ENCODE data around the gene RAD54L2. TPM values are rescaled to one million over a fixed set of nuclear protein-coding genes. Genes with fewer than 3 reads are reported as not detected.
"Not testable (repeated sequence)": the region's sequence is repeated elsewhere in the genome, so short reads cannot be mapped to it uniquely, and the experiment has no call there.

RAD54L2 gene, protein sequence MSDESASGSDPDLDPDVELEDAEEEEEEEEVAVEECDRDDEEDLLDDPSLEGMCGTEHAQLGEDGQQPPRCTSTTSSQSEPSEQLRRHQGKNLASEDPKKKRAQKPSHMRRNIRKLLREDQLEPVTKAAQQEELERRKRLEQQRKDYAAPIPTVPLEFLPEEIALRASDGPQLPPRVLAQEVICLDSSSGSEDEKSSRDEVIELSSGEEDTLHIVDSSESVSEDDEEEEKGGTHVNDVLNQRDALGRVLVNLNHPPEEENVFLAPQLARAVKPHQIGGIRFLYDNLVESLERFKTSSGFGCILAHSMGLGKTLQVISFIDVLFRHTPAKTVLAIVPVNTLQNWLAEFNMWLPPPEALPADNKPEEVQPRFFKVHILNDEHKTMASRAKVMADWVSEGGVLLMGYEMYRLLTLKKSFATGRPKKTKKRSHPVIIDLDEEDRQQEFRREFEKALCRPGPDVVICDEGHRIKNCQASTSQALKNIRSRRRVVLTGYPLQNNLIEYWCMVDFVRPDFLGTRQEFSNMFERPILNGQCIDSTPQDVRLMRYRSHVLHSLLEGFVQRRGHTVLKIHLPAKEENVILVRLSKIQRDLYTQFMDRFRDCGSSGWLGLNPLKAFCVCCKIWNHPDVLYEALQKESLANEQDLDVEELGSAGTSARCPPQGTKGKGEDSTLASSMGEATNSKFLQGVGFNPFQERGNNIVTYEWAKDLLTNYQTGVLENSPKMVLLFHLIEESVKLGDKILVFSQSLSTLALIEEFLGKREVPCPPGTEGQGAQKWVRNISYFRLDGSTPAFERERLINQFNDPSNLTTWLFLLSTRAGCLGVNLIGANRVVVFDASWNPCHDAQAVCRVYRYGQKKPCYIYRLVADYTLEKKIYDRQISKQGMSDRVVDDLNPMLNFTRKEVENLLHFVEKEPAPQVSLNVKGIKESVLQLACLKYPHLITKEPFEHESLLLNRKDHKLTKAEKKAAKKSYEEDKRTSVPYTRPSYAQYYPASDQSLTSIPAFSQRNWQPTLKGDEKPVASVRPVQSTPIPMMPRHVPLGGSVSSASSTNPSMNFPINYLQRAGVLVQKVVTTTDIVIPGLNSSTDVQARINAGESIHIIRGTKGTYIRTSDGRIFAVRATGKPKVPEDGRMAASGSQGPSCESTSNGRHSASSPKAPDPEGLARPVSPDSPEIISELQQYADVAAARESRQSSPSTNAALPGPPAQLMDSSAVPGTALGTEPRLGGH (N-terminal part only)
- 10.2 and 10.6 TPM in 2 replicates for total RNA-seq (2014; rRNA removed; shearing (Covaris generic))

DNA sequence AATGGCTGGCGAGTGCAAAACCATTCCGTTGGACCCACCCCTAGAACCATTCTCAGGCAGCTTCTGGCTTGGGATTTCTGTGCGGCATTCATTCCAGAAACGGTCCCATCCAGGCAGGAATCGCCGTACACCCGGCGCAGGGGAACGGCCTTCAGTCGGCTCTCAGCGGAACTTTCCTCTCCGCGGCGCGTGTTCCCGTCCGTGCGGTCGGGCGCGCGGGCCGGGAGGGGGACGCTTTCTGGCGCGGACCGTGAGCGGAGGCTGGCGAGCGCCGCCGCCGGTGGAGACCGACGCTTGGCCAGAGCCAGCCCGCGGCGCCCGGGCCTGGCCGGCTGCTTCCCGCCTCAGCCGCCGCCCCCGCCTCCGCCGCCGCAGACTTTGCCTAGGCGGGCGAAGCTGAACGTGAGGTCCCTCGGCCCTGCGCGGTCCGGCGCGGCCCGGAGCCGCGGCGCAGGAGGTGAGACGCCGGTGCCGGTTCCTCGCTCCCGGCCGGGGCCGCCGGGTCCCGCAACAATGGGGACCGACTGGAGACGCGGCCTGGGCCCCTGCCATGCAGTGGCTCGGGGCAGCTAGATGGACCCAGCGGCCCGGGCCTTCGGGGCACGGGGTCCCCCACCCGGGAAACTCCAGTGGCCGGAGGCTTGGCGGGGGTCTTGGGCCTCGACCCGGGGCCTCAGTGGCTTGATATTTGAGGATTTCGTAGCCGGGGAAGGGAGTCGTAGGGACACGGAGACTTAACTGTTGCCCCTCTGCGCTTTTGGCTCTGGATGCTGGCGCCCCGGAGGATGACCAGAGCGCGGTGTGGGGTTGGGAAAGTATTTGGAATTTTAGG is at the start of gene RAD54L2:
Gene RAD54L2, plus strand, starts transcription at position 261 of the 832 bp plus-strand sequence. CDS start 51,702 bp downstream, outside the sequence.
- DNase-seq (ENCODE audit: low read depth), result peak; percentile 87

DNA sequence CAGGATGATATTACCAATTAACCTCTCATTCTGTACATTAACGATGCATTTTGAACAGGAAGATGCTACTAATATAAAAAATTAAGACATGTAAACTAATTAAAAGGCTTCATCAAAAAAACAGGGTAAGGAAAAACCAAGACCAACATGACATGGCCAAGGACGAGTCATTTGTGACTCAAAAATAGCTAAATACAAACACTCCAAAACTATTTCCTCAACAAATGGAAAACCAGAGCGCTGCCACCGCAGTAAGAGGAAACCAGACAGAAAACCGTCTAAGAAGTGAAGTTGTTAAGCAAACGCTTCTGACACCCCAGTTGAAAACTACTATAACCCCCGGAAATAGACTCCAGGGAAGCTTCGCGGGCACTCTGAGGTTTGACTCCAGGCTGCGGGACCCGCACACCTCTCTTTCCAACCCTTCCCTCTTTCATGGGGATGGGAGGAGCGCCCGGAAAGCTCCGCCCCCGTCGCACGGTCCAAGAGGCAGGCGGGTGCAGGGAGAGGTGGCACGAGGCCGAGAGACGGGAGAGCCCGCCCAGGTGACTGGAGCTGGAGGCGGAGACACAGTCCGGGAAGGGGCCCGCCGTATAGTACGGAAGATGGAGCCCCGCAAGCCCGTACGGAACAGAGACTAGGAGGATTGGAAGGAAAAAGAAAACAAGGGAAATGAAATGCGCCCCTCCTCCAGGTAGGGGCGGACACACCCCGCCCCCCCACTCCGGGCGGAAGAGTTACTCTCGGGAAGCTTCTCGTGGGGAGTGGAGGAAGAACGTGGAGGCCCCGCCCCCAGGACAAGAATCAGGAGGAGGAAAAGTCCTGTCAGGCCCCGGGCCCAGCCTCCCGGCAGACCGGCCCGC is 39.4 kb upstream of the RAD54L2 start:
- peak; percentile 93 for DNase-seq (ENCODE audit: low read depth)

DNA sequence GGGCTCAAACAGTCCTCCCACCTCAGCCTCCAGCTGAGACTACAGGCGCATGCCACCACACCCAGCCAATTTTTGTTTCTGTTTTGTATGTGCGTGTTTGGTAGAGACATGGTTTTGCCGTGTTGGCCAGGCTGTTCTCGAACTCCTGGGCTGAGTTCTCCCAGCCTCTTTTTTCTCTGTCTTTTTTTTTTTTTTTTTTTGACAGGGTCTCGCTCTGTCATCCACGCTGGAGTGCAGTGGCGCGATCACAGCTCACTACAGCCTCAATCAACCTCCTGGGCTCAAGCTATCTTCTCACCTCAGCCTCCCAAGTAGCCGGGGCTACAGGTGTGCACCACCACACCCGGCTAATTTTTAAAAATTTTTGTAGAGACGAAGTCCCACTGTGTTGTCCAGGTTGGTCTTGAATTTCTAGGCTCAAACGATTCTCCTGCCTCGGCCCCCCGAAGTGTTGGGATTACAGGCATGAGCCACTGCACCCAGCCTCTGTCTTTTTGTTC is 37.8 kb upstream of the RAD54L2 start:
- DNase-seq (ENCODE audit: low read depth), result no peak

DNA sequence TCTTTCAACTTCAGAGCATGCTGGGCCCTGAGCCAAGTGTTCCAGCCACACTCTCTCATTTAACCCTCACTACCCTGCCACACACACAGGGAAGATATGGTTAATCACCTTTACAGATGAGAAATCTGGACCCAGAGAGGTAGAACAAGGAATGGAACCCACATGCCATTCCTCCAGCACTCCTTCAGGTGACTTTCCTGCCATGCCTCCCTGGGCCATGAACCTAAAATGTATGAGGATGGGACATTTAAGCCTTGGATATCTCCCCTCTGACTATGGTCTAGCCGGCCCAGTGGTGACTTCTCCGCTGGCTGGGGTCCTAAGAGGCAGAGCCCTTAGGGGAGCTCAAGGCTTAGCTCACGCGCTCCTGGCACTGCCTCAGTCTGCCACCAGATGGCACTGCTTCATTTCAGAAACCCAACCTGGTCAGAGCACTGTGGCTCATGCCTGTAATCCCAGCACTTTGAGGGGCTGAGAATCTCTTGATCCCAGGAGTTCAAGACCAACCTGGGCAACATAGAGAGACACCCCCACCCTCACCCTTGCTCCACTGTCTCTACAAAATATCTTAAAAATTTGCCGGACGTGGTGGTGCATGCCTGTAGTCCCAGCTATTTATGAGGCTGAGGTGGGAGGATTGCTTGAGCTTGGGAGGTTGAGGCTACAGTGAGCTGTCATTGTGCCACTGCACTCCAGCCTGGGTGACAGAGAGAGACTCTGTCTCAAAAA is 36.5 kb upstream of the RAD54L2 start:
- peak; percentile 69 for DNase-seq (ENCODE audit: low read depth)

DNA sequence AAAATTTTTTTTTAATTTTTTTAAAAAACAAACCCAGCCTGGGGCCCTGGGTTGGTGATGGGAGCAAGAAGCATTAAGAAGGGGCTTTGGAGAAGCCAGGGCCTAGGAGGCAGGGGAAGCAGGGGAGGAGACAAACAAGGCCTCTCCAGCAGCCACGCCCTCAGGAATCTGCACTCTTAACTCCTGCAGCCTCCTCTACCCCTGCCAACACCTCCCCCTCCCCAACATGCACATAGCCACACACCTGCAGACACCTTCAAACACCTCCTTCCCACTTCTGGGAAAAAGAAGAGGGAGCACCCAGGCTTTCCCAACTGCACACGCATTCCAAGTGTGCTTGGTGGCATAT is 36.0 kb upstream of the RAD54L2 start:
- DNase-seq (ENCODE audit: low read depth), result no peak

DNA sequence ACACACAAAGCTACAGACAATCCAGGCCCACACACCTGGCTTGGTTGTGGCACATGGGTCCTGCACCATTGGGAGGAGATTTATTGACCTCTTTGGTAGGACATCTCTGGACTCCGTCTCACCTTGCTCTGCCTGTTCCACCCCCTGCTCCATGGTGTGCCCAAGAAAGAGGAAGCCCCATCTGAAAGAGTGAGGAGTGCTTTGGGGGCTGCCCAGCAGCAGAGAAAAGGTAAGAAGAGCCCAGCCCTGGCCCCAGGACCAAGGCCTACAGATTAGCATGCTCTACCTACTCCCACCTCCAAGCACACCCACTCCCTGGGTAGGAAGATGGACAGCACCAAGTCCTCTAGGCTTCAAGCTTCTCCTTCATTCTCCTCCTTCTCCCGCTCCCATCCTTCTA is 35.5 kb upstream of the RAD54L2 start:
- no peak for DNase-seq (ENCODE audit: low read depth)

DNA sequence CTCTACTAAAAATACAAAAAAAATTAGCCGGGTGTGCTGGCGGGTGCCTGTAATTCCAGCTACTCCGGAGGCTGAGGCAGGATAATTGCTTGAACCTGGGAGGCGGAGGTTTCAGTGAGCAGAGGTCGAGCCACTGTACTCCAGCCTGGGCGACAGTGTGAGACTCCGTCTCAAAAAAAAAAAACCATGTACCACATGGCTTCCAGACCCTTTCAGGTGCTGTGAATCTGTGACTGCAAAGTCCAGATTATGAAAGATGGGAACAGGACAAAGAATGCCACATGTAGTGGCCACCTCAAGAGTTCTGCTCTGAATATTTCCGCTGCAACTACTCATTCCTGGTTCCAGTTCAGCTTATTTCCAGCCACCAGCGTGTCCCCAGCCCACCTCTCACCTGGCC is 30.3 kb upstream of the RAD54L2 start:
- no peak for DNase-seq (ENCODE audit: low read depth)

DNA sequence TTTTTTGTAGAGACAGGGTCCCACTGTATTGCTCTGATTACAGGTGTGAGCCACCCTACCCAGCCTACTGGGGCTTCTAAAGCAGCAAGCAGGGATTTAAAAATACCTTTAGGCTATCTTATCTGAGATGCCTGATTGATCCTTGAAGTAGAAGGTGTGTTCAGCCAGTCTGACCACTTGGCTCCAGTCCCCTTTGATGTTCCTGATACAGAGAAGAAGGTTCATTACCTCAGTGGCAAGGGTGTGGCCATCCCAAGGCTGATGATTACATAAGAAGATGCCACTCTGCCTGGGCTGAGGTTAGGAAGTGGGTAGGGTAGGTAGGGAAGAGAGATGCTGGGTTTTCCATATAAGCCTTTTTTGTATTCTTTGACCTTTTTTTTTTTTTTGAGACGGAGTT is 27.5 kb upstream of the RAD54L2 start:
- DNase-seq (ENCODE audit: low read depth), result no peak

DNA sequence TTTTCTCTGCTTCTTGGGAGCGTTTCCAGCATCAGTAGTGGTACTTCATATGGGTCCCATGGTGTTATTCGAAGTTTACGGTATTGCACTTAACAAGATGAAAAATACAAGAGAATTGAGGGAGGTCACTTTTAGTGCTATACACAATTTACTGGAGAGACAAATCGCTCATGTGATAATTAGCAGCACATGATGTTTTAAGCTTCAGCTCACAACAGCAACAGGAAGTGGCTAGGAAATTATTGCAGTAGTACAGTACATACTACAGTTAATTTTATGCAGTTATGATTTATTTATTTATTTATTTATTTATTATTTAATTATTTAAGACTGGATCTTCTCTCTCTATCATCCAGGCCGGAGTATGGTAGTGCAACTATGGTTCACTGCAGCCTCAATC is 24.3 kb upstream of the RAD54L2 start:
- no peak for DNase-seq (ENCODE audit: low read depth)

DNA sequence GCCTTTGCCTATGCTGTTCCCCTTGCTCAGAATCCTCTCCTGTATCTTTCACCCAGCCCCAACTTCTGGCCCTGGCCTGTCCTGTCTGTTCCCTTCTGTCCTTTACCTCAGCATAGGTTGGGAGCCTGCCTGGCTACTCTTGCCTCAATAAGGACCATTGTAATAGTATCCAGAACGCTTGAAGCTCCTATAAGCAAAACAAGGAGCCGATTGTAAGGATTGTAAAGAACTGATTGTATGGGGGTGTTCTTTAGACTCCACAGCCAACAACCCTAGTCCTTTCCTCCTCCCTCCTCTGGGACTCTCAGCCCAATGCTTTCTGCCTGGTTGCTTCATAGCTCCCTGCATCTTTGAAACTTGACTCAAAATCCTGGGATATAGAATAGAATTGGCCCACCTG is 18.7 kb upstream of the RAD54L2 start:
- no peak for DNase-seq (ENCODE audit: low read depth)

DNA sequence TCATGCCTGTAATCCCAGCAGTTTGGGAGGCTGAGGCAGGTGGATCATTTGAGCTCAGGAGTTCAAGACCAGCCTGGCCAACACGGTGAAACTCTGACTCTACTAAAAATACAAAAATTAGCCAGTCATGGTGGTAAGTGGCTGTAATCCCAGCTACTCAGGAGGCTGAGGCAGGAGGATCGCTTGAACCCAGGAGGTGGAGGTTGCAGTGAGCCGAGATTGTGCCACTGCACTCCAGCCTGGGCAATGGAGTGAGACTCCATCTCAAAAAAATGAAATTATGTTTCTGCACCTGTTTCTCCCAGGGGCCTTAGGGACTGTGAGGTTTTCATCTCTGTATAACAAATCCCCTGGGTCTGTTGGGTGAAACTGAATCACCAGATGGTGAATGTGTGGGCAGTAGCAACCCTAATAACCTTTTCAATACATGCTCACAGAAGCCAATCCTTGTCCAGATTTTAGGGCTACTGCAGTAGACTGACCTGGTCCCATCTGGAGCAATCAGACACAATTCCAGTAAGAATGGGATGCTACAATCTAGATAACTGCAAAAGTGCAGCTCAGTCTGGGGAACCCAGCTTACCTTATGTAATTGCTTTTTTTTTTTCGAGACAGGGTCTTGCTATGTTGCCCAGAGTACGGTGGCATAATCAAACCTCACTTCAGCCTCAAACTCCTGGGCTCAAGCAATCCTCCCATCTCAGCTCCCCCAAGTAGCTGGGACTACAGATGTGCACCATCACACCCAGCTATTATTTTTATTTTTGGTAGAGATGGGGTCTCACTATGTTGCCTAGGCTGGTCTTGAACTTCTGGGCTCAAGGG is 17.4 kb upstream of the RAD54L2 start:
- DNase-seq (ENCODE audit: low read depth), result not testable (repeated sequence)

DNA sequence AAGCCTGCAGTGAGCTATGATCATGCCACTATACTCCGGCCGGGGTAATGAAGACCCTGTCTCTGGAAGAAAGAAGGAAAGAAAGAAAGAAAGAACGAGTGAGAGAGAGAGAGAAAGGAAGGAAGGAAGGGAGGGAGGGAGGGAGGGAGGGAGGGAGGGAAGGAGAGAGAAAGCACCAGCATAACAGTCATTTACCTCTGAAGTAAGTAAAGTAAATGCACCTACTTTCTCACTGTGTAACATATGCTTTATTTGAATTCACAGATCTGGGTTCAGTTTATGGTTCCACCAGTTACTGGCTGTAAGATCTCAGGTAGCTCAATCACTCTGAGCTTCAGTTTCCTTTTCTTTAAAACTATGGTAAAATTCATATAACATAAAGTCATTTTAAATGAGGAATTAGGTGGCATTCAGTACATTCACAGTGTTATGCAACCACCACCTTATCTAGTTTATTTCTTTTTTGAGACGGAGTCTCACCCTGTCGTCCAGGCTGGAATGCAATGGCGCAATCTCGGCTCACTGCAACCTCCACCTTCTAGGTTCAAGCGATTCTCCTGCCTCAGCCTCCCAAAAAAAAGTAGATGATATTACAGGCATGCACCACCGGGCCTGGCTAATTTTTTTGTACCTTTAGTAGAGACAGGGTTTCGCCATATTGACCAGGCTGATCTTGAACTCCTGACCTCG is 16.1 kb upstream of the RAD54L2 start:
- DNase-seq (ENCODE audit: low read depth), result no peak

DNA sequence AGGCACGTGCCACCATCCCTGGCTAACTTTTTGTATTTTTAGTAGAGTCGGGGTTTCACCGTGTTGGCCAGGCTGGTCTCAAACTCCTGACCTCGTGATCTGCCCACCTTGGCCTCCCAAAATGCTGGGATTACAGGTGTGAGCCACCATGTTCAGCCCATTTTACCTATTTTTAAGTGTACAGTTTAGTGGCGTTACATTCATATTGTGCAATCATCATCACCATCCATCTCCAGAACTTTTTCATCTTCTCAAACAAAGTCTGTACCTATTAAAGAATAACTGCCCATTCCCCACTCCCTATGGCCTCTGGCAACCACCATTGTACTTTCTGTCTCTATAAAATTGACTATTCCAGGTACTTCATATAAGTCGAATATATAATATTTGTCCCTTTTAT is 13.6 kb upstream of the RAD54L2 start:
- DNase-seq (ENCODE audit: low read depth), result not testable (repeated sequence)

DNA sequence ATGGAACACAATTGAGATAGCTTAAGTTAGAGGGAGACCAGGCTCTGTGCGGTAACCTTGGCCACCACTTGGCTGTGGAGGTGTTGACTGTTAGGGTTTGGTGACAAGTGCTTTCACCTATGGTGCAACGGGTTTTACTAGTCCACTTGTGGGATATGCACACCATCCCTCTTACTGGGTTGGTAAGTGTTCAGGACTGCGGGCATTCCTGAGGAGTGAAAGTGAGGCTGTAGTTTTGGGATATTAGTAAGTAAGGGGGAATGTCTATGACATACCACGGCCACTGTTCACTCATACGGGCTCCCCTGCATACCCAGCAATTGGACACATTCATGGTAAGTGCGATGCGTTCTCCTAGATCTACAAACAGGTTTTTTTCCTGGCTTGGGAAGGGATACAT is 8.0 kb upstream of the RAD54L2 start:
- DNase-seq (ENCODE audit: low read depth), result no peak

DNA sequence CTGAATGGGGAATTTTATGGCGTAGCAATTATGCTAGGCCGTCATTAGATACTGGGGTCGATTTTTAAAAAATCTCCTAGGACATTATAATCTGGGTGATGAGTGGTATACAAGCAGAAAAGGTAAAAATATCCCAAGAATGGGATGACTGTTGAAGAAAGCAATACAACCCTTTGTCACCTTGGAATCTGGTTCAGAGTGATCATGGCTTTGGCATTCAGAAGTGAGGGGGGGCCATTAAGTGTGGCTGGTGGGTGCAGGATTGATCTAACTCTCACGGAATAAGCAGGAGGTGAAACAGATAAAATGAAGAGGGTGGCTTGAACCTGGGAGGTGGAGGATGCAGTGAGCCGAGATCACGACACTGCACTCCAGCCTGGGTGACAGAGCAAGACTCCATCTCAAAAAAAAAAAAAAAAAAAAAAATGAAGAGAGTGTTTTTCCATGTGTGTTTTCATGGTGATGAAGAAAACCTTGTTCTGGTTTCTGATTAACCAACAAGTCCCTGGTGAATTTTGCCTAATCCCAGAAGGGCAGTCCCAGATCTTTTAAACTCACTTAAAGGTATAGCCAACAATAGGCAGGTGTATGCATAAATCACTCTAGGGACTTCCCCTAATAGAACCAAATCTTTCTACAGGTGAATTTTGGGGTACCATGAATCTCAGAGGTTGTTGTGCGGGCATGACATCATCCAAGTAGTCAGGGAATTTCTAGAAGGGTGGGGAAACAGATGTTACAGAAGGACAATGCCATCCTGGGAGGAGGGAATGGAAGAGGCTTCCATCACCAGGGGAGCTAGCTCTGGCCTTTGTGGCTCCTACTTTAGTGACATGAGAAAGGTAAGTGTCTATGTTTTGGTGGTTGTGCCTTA is 3.1 kb upstream of the RAD54L2 start:
- no peak for DNase-seq (ENCODE audit: low read depth)

DNA sequence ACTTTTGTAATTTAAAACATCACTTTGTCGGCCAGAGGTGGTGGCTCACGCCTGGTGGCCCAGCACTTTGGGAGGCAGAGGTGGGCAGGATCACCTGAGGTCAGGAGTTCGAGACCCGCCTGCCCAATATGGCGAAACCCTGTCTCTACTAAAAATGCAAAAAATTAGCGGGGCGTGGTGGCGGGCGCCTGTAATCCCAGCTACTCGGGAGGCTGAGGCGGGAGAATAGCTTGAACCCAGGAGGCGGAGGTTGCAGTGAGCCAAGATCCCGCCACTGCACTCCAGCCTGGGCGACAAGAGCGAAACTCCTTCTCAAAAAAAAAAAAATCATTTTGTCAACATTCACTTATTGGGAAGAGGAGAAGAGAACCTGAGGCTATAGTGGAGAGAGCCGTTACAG is 888 bp upstream of the RAD54L2 start:
- not testable (repeated sequence) for DNase-seq (ENCODE audit: low read depth)

DNA sequence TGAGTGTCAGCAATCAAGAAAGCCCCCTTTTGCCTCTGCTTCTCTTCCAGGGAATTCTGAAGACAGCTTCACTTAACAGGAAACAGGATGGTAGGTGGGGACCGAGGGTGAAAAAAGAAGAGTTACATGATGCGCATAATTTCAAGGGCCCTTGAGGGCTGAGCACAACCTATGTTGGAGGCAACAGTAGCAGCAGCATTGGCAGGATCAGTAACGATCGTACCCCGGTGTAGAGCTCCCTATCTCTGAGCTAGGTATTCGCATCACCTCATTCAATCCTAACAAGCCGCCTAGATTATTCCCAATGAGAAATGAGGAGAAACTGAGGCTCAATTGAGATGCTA is 432 bp upstream of the RAD54L2 start:
- peak; percentile 6 for DNase-seq (ENCODE audit: low read depth)

Data from Daoy (cell line).